HCT116 (cell line): ENCODE measurements around the gene BRICD5. TPM values are rescaled to one million over a fixed set of nuclear protein-coding genes. Genes with fewer than 3 reads are reported as not detected.

ENCODE experiments used
- ATAC-seq: fragments of 200-7000 bp; cut with Tn5 transposase; 2 replicates; pipeline ENCODE4 v1.9.1; 2020; ENCODE audit warnings: mild to moderate bottlenecking, moderate library complexity
- BruUV-seq: library from RNA; stranded (reverse); fragments of 400-500 nt; replicated peaks from 2 replicates; lab custom pipeline; 2021; lab: Mats Ljungman, UMichigan
- CTCF ChIA-PET: fragments of 300-600 bp; sonication (Branson Sonifier 250); formaldehyde crosslinking; loops from one replicate; lab custom pipeline; 2021; ENCODE audit warnings: antibody characterized with exemption; lab: Charles Lee
- POLR2A ChIA-PET: fragments of 300-600, 350-600 bp; sonication (Branson Sonifier 250); formaldehyde crosslinking; loops from one replicate; lab custom pipeline; 2021; ENCODE audit warnings: antibody characterized with exemption; lab: Charles Lee
- RAD21 ChIA-PET, 2 experiments: fragments of 300-600 bp; sonication (Branson Sonifier 250); formaldehyde crosslinking; loops; one replicate each; lab custom pipeline; 2023; ENCODE audit warnings: low total read pairs in 2 of 2; ENCODE audit not compliant: uncharacterized antibody in 2 of 2, unreplicated experiment in 2 of 2, low non-redundant PET in 1 of 2; lab: Charles Lee
- DNase-seq: peaks from one replicate; pipeline ENCODE4 v3.0.0-alpha.2; 2010; ENCODE audit warnings: low read depth, low spot score
- H2AFZ ChIP-seq: fragments of 200-600 bp; shearing (Covaris generic), sonication (generic); 2 replicates; pipeline ENCODE4 v1.6.1; 2017; ENCODE audit warnings: low read depth, mixed run types, mixed read lengths, antibody characterized with exemption, low read length; ENCODE audit not compliant: poor library complexity, severe bottlenecking
- H3K27ac ChIP-seq: 2 replicates; pipeline ENCODE4 v1.5.1; 2012; ENCODE audit warnings: low read depth, low read length
- H3K27me3 ChIP-seq: fragments of 200-600 bp; sonication (generic); 2 replicates; pipeline ENCODE4 v1.6.1; 2016; ENCODE audit warnings: mixed run types, low read length, mixed read lengths; ENCODE audit not compliant: insufficient read depth
- H3K36me3 ChIP-seq, 2 experiments: fragments of 200-500 bp in 1 of 2; fragments of 200-600 bp in 1 of 2; sonication (Bioruptor generic) in 1 of 2; sonication (generic) in 1 of 2; 2 replicates each; pipeline versions ENCODE4 v1.5.1 to v1.6.1; 2014 to 2016; ENCODE audit warnings: low read length in 2 of 2, inconsistent platforms in 1 of 2, mixed read lengths in 1 of 2, mixed run types in 1 of 2; ENCODE audit not compliant: insufficient read depth in 2 of 2, control insufficient read depth in 1 of 2
- H3K4me1 ChIP-seq, 2 experiments: fragments of 200-600 bp in 1 of 2; sonication (generic) in 1 of 2; 2 replicates each; pipeline versions ENCODE4 v1.5.1 to v1.6.1; 2012 to 2017; ENCODE audit warnings: low read length in 2 of 2, inconsistent platforms in 1 of 2, mild to moderate bottlenecking in 1 of 2, mixed read lengths in 1 of 2, mixed run types in 1 of 2, moderate library complexity in 1 of 2; ENCODE audit not compliant: insufficient read depth in 2 of 2, control insufficient read depth in 1 of 2
- H3K4me2 ChIP-seq: fragments of 200-600 bp; sonication (generic); 2 replicates; pipeline ENCODE4 v1.6.1; 2017; ENCODE audit warnings: mixed run types, low read length, mixed read lengths
- H3K4me3 ChIP-seq, 2 experiments: fragments of 200-600 bp in 1 of 2; sonication (generic) in 1 of 2; replicated peaks in 1 of 2; 2 replicates each; pipeline ENCODE4 v1.5.1; 2011 to 2016; ENCODE audit warnings: low read length in 2 of 2, control low read depth in 1 of 2, low read depth in 1 of 2, mild to moderate bottlenecking in 1 of 2, mixed read lengths in 1 of 2, mixed run types in 1 of 2
- H3K79me2 ChIP-seq: fragments of 200-600 bp; sonication (generic); 2 replicates; pipeline ENCODE4 v1.6.1; 2017; ENCODE audit warnings: mild to moderate bottlenecking, mixed run types, low read length, moderate library complexity, mixed read lengths; ENCODE audit not compliant: insufficient read depth
- H3K9ac ChIP-seq: fragments of 200-600 bp; sonication (generic); 2 replicates; pipeline ENCODE4 v1.6.1; 2016; ENCODE audit warnings: low read length, mixed read lengths
- H3K9me2 ChIP-seq: fragments of 200-600 bp; sonication (generic), shearing (Covaris generic); 2 replicates; pipeline ENCODE4 v1.6.1; 2017; ENCODE audit warnings: mixed run types, mild to moderate bottlenecking, moderate library complexity; ENCODE audit not compliant: insufficient read depth
- H3K9me3 ChIP-seq, 2 experiments: fragments of 200-500 bp in 1 of 2; fragments of 200-600 bp in 1 of 2; sonication (Bioruptor generic) in 1 of 2; sonication (generic) in 1 of 2; 2 replicates each; pipeline ENCODE4 v1.6.1; 2014 to 2017; ENCODE audit warnings: low read length in 2 of 2, mixed read lengths in 2 of 2, inconsistent platforms in 1 of 2, low read depth in 1 of 2, mild to moderate bottlenecking in 1 of 2, mixed run types in 1 of 2, moderate library complexity in 1 of 2; ENCODE audit not compliant: control insufficient read depth in 1 of 2, insufficient read depth in 1 of 2
- H4K20me1 ChIP-seq: fragments of 200-600 bp; sonication (generic), shearing (Covaris generic); 2 replicates; pipeline ENCODE4 v1.6.1; 2017; ENCODE audit warnings: mixed run types, mild to moderate bottlenecking, moderate library complexity; ENCODE audit not compliant: insufficient read depth
- ATF3 ChIP-seq: IDR thresholded peaks from 2 replicates; pipeline ENCODE4 v1.6.1; 2012
- CTCF ChIP-seq, 3 experiments: fragments of 200-600 bp in 1 of 3; sonication (generic) in 1 of 3; IDR thresholded peaks in 2 of 3; conservative IDR thresholded peaks in 1 of 3; 2 replicates each; pipeline ENCODE4 v1.5.1; 2012 to 2017; ENCODE audit warnings: low read depth in 2 of 3, low read length in 2 of 3, antibody characterized with exemption in 1 of 3, borderline replicate concordance in 1 of 3, control low read depth in 1 of 3, mild to moderate bottlenecking in 1 of 3, mixed read lengths in 1 of 3, mixed run types in 1 of 3, moderate library complexity in 1 of 3; ENCODE audit not compliant: insufficient read depth in 1 of 3
- EGR1 ChIP-seq: IDR thresholded peaks from 2 replicates; pipeline ENCODE4 v1.6.1; 2012; ENCODE audit warnings: low read depth
- ELF1 ChIP-seq: IDR thresholded peaks from 2 replicates; pipeline ENCODE4 v1.6.1; 2012; ENCODE audit warnings: low read depth, borderline replicate concordance
- EZH2 ChIP-seq: fragments of 200-600 bp; sonication (generic); IDR thresholded peaks from 2 replicates; pipeline ENCODE4 v1.6.1; 2017; ENCODE audit warnings: antibody characterized with exemption, mixed run types
- FOSL1 ChIP-seq: IDR thresholded peaks from 2 replicates; pipeline ENCODE4 v1.6.1; 2012; ENCODE audit warnings: low read depth
- JUND ChIP-seq: IDR thresholded peaks from 2 replicates; pipeline ENCODE4 v1.6.1; 2012
- POLR2A ChIP-seq: IDR thresholded peaks from 2 replicates; pipeline ENCODE4 v1.7.0; 2011; ENCODE audit warnings: borderline replicate concordance; ENCODE audit not compliant: insufficient read depth, insufficient read length; ENCODE audit errors: extremely low read depth
- RAD21 ChIP-seq: IDR thresholded peaks from 2 replicates; pipeline ENCODE4 v1.6.1; 2012; ENCODE audit warnings: low read depth, mild to moderate bottlenecking
- REST ChIP-seq: IDR thresholded peaks from 2 replicates; pipeline ENCODE4 v1.6.1; 2012; ENCODE audit warnings: low read depth
- SIN3A ChIP-seq: IDR thresholded peaks from 2 replicates; pipeline ENCODE4 v1.6.1; 2012; ENCODE audit warnings: low read depth
- SP1 ChIP-seq: IDR thresholded peaks from 2 replicates; pipeline ENCODE4 v1.6.1; 2012; ENCODE audit warnings: low read depth
- SRF ChIP-seq: IDR thresholded peaks from 2 replicates; pipeline ENCODE4 v1.6.1; 2012; ENCODE audit warnings: low read depth
- TCF7L2 ChIP-seq: IDR thresholded peaks from 2 replicates; pipeline ENCODE4 v1.7.0; 2011; ENCODE audit warnings: borderline replicate concordance, inconsistent platforms; ENCODE audit not compliant: insufficient read depth, insufficient read length; ENCODE audit errors: extremely low read depth
- ZBTB33 ChIP-seq: IDR thresholded peaks from 2 replicates; pipeline ENCODE4 v1.6.1; 2011; ENCODE audit warnings: mild to moderate bottlenecking, low read length, moderate library complexity; ENCODE audit not compliant: insufficient replicate concordance; ENCODE audit errors: extremely low read depth
- ZFX ChIP-seq: fragments of 450-650 bp; IDR thresholded peaks from 2 replicates; pipeline ENCODE4 v1.6.1; 2017
- ZNF274 ChIP-seq: fragments of 200-500 bp; sonication (Bioruptor generic); IDR thresholded peaks from 2 replicates; pipeline ENCODE4 v1.6.1; 2014; ENCODE audit warnings: mild to moderate bottlenecking, low read depth, low read length, inconsistent platforms
- intact Hi-C: fragments of 100-400 bp; cut with micrococcal nuclease; formaldehyde crosslinking; loops from 2 replicates; pipeline ENCODE4 v1.10.0; 2022
- total RNA-seq: library from RNA; stranded (reverse); gene quantifications from one replicate; pipeline ENCODE4 v1.2.1, GENCODE V29; 2021; ENCODE audit not compliant: unreplicated experiment

The BRICD5 gene
- total RNA-seq, 1 experiment from 2014 or later = 9.8 TPM

GRCh38 chr16:2257726-2258125, 47.1 kb upstream of the BRICD5 start:
- TF ChIP-seq ZNF274 = no peak
- TF ChIP-seq FOSL1 = no peak
- TF ChIP-seq REST = no peak
- TF ChIP-seq ELF1 = no peak
- TF ChIP-seq SP1 = no peak
- TF ChIP-seq CTCF (IDR thresholded peaks at IDR 0.05 in 2 of 3, conservative IDR thresholded peaks at IDR 0.05 in 1 of 3; ENCODE audit: borderline replicate concordance in 1 of 3, insufficient read depth in 1 of 3, low read depth in 2 of 3, low read length in 2 of 3) = no peak
- no peak for TF ChIP-seq RAD21
- no peak for TF ChIP-seq EZH2
- TF ChIP-seq ZFX = no peak
- no peak for TF ChIP-seq EGR1
- TF ChIP-seq JUND = no peak
- no peak for TF ChIP-seq ATF3
- TF ChIP-seq POLR2A = no peak
- TF ChIP-seq ZBTB33 = no peak
- no peak for TF ChIP-seq TCF7L2
- TF ChIP-seq SRF = no peak
- TF ChIP-seq SIN3A = no peak
- TF ChIP-seq, all 23 proteins: peak for 0
- intact Hi-C loops = loop anchor here (10.0 kb wide), 1 partner anchor 233 kb away; the partner anchor contains the start of gene NHERF2
- ChIA-PET RAD21 (no interaction called here), CTCF (no interaction called here), POLR2A (no interaction called here)
- Histone ChIP-seq H3K27ac (no peak overlapping the region), H3K27me3 (no peaks in the 10 kb centered on the region), H3K4me2 (no peak overlapping the region), H3K4me1 (peaks cover 2 to 11% of the 10 kb centered on the region in 2 experiments), H3K4me3 (no peak overlapping the region), H3K36me3 (peaks cover 66 to 80% of the 10 kb centered on the region in 2 experiments), H2AFZ (no peak overlapping the region), H3K79me2 (peaks cover 80% of the 10 kb centered on the region), H4K20me1 (peaks cover 8% of the 10 kb centered on the region; the same call in 1 of the 2 replicates), H3K9me2 (no peaks in the 10 kb centered on the region), H3K9ac (no peak overlapping the region), H3K9me3 (no peaks in the 10 kb centered on the region)
- no peak for ATAC-seq
- DNase-seq = no peak
- no TSS peak for BruUV-seq
